ENCODE measurements around the gene THEMIS. TPM values are rescaled to one million over a fixed set of nuclear protein-coding genes. Genes with fewer than 3 reads are reported as not detected.
A peak's percentile ranks its signal among the peaks of the same experiment; 100 is the strongest.

Gene THEMIS
- total RNA-seq, 4 donors from 2014 or later, result 0.79 to 5.7 (median 1.2) TPM

- intact Hi-C loops (cut with DNase I), result no loop called here
- TF ChIP-seq POLR2A (IDR thresholded peaks at IDR 0.05) (no peak), CTCF (IDR thresholded peaks at IDR 0.05) (no peak)
- Histone ChIP-seq H3K27ac (no peak overlapping the region), H3K36me3 (no peaks in the 10 kb centered on the region), H3K27me3 (no peaks in the 10 kb centered on the region), H3K4me3 (no peak overlapping the region), H3K4me1 (no peaks in the 10 kb centered on the region), H3K9me3 (peaks cover 0 to 12% (median 6%) of the 10 kb centered on the region in 3 donors)
- no peak for DNase-seq
These were observed 23.2 kb upstream of the THEMIS start for GRCh38 chr6:127924031-127924430.

- WGBS, 2 donors, result 51 to 84% methylated on average over 2 of the region's 2 CpGs
- TF ChIP-seq POLR2A (IDR thresholded peaks at IDR 0.05) (no peak), CTCF (IDR thresholded peaks at IDR 0.05) (no peak)
These were observed 22.3 kb upstream of the THEMIS start for GRCh38 chr6:127923135-127923534.

GRCh38 chr6:127921982-127922381 lies 21.1 kb upstream of the THEMIS start:
- intact Hi-C loops (cut with DNase I), result no loop called here
- 80 to 95% methylated on average over 3 to 6 of the region's 6 CpGs for WGBS, 2 donors
- H3K27me3 ChIP-seq, result no peaks in the 10 kb centered on the region
- H3K4me1 ChIP-seq, result no peaks in the 10 kb centered on the region
- no peak for TF ChIP-seq CTCF (IDR thresholded peaks at IDR 0.05)
- no peak for TF ChIP-seq POLR2A (IDR thresholded peaks at IDR 0.05)
- no peak for DNase-seq
- H3K9me3 ChIP-seq, result peaks cover 0 to 12% (median 6%) of the 10 kb centered on the region in 3 donors
- no peak overlapping the region for H3K4me3 ChIP-seq
- H3K36me3 ChIP-seq, result no peaks in the 10 kb centered on the region
- H3K27ac ChIP-seq, result no peak overlapping the region

More at GRCh38 chr6:127923135-127923534, 22.3 kb upstream of the THEMIS start:
- Histone ChIP-seq H3K27me3 (no peaks in the 10 kb centered on the region), H3K27ac (no peak overlapping the region), H3K9me3 (peaks cover 0 to 12% (median 6%) of the 10 kb centered on the region in 3 donors), H3K4me1 (no peaks in the 10 kb centered on the region), H3K4me3 (no peak overlapping the region), H3K36me3 (no peaks in the 10 kb centered on the region)
- DNase-seq, result no peak
- intact Hi-C loops (cut with DNase I), result no loop called here

GRCh38 chr6:127920804-127921203 lies 19.9 kb upstream of the THEMIS start:
- TF ChIP-seq CTCF (IDR thresholded peaks at IDR 0.05) (no peak), POLR2A (IDR thresholded peaks at IDR 0.05) (no peak)
- intact Hi-C loops (cut with DNase I), result no loop called here
- no peaks in the 10 kb centered on the region for H3K36me3 ChIP-seq
- 49 to 52% methylated on average over 3 of the region's 3 CpGs for WGBS, 2 donors
- no peaks in the 10 kb centered on the region for H3K4me1 ChIP-seq
- H3K9me3 ChIP-seq, result peaks cover 0 to 2% (median 0%) of the 10 kb centered on the region in 3 donors
- no peak overlapping the region for H3K4me3 ChIP-seq
- H3K27ac ChIP-seq, result no peak overlapping the region
- no peaks in the 10 kb centered on the region for H3K27me3 ChIP-seq
- DNase-seq, result no peak

GRCh38 chr6:127918506-127919427 lies 17.9 kb upstream of the THEMIS start:
- no peak for DNase-seq
- intact Hi-C loops (cut with DNase I), result no loop called here
- TF ChIP-seq POLR2A (IDR thresholded peaks at IDR 0.05) (no peak), CTCF (IDR thresholded peaks at IDR 0.05) (no peak)
- Histone ChIP-seq H3K9me3 (no peaks in the 10 kb centered on the region), H3K4me1 (no peaks in the 10 kb centered on the region), H3K27me3 (no peaks in the 10 kb centered on the region), H3K4me3 (peak overlapping the region in 1 of 4 donors; percentile 9), H3K36me3 (no peaks in the 10 kb centered on the region), H3K27ac (no peak overlapping the region)
- 55 to 70% methylated on average over 3 of the region's 3 CpGs for WGBS, 2 donors

Data from esophagus squamous epithelium (tissue), 5 donors.